ENCODE data around the gene PGAP3. TPM values are rescaled to one million over a fixed set of nuclear protein-coding genes. Genes with fewer than 3 reads are reported as not detected.
"Not testable (repeated sequence)": the region's sequence is repeated elsewhere in the genome, so short reads cannot be mapped to it uniquely, and the experiment has no call there.

Gene PGAP3
- total and polyA plus RNA-seq, 3 experiments from 2014 or later = 11.8 to 22.4 (median 12.1) TPM

DNA sequence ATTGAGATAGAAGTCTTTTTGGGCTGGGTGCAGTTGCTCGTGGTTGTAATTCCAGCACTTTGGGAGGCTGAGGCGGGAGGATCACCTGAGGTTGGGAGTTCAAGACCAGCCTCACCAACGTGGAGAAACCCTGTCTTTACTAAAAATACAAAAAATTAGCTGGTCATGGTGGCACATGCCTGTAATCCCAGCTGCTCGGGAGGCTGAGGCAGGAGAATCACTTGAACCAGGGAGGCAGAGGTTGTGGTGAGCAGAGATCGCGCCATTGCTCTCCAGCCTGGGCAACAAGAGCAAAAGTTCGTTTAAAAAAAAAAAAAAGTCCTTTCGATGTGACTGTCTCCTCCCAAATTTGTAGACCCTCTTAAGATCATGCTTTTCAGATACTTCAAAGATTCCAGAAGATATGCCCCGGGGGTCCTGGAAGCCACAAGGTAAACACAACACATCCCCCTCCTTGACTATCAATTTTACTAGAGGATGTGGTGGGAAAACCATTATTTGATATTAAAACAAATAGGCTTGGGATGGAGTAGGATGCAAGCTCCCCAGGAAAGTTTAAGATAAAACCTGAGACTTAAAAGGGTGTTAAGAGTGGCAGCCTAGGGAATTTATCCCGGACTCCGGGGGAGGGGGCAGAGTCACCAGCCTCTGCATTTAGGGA, 11.4 kb upstream of the PGAP3 start:
- POLR2A ChIA-PET = interaction anchor here (1.0 kb wide), 1 partner anchor 11 kb away, joined by 4 read pairs; the partner anchor contains the start of gene PGAP3
- H3K9me3 ChIP-seq (ENCODE audit: low read length); H3K36me3 Mint-ChIP-seq; H3K9me3 Mint-ChIP-seq; CTCF ChIA-PET; H3K36me3 ChIP-seq (ENCODE audit: insufficient read depth, low read length); DNase-seq; H3K27ac ChIP-seq (ENCODE audit: low read depth, low read length); H3K4me3 ChIP-seq (ENCODE audit: low read length); H3K4me1 ChIP-seq (ENCODE audit: insufficient read depth, low read length): not testable (repeated sequence)
- peaks cover 10% of the 10 kb centered on the region for H3K27me3 ChIP-seq (ENCODE audit: insufficient read depth, low read length, poor library complexity, severe bottlenecking)
- peaks cover 21 to 43% of the 10 kb centered on the region in 2 donors for H3K27me3 Mint-ChIP-seq
- peak overlapping the region in 2 of 7 donors; percentile 18 to 22 for H3K4me3 Mint-ChIP-seq
- peak overlapping the region in 4 of 8 donors; percentile 3 to 57 (median 36) for H3K27ac Mint-ChIP-seq
- peaks cover 6 to 14% (median 12%) of the 10 kb centered on the region in 3 donors for H3K4me1 Mint-ChIP-seq

DNA sequence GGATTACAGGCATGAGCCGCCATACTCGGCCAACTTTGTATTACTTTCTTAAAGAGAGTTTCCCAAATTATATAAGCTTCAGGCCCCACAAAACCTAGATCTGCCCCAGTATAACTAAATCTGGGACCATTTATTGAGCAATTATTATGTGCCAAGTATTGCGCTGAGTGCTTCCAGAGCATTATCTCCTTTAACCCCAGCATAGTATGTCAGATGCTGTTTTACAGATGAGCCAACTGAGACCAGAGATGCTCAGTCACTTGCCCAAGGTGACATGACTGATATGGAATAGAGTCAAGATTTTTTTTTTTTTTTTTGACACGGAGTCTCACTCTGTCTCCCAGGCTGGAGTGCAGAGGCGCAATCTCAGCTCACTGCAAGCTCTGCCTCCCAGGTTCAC, 10.1 kb upstream of the PGAP3 start:
- CTCF ChIA-PET = interaction anchor here (1.5 kb wide), 1 partner anchor 10 kb away, joined by 4 read pairs; the partner anchor contains the start of gene PGAP3
- Mint-ChIP-seq H3K4me1 (peaks cover 6 to 14% (median 12%) of the 10 kb centered on the region in 3 donors), H3K4me3 (no peak overlapping the region), H3K27ac (no peak overlapping the region), H3K27me3 (peaks cover 21 to 43% of the 10 kb centered on the region in 2 donors), H3K9me3 (no peaks in the 10 kb centered on the region), H3K36me3 (peaks cover 0 to 7% (median 3%) of the 10 kb centered on the region in 3 donors)
- H3K4me1 ChIP-seq (ENCODE audit: insufficient read depth, low read length) = no peaks in the 10 kb centered on the region
- H3K4me3 ChIP-seq (ENCODE audit: low read length) = no peak overlapping the region
- no peak overlapping the region for H3K27ac ChIP-seq (ENCODE audit: low read depth, low read length)
- H3K36me3 ChIP-seq (ENCODE audit: insufficient read depth, low read length) = no peaks in the 10 kb centered on the region
- POLR2A ChIA-PET = no interaction called here
- no peaks in the 10 kb centered on the region for H3K9me3 ChIP-seq (ENCODE audit: low read length)
- peaks cover 10% of the 10 kb centered on the region for H3K27me3 ChIP-seq (ENCODE audit: insufficient read depth, low read length, poor library complexity, severe bottlenecking)
- DNase-seq = no peak

DNA sequence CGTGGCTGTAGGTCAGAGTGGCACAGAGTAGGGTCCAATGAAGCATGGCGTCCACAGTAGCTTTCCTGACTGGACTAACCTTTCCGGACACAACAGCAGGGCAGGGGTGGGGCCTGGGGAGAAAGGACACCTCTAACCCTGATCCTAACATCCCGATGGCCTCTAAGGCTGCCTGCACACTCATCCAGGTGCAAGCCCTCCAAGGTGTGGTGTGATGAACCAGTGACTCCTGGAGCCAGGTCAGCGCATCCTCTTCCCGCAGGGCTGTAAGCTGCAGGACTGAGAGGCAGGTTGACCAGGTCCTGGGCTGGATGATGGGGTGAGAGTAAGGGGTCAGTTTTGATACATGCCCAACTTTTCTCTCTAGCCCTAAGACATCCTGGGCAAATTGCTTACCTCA, 8.9 kb upstream of the PGAP3 start:
- Histone ChIP-seq H3K36me3 (ENCODE audit: insufficient read depth, low read length) (no peaks in the 10 kb centered on the region), H3K27me3 (ENCODE audit: insufficient read depth, low read length, poor library complexity, severe bottlenecking) (peaks cover 5% of the 10 kb centered on the region), H3K4me3 (ENCODE audit: low read length) (no peak overlapping the region), H3K27ac (ENCODE audit: low read depth, low read length) (no peak overlapping the region), H3K4me1 (ENCODE audit: insufficient read depth, low read length) (no peaks in the 10 kb centered on the region), H3K9me3 (ENCODE audit: low read length) (no peaks in the 10 kb centered on the region)
- H3K9me3 Mint-ChIP-seq = no peaks in the 10 kb centered on the region
- peaks cover 0 to 7% (median 3%) of the 10 kb centered on the region in 3 donors for H3K36me3 Mint-ChIP-seq
- peaks cover 6 to 14% (median 12%) of the 10 kb centered on the region in 3 donors for H3K4me1 Mint-ChIP-seq
- ChIA-PET CTCF (interaction anchor here (1.0 to 1.5 kb wide), 2 partner anchors 9 to 75 kb away, joined by 3 to 4 read pairs; partner anchors contain the start of gene PGAP3), POLR2A (no interaction called here)
- H3K27me3 Mint-ChIP-seq = peaks cover 21 to 36% of the 10 kb centered on the region in 2 donors
- no peak overlapping the region for H3K27ac Mint-ChIP-seq
- no peak for DNase-seq
- H3K4me3 Mint-ChIP-seq = no peak overlapping the region

DNA sequence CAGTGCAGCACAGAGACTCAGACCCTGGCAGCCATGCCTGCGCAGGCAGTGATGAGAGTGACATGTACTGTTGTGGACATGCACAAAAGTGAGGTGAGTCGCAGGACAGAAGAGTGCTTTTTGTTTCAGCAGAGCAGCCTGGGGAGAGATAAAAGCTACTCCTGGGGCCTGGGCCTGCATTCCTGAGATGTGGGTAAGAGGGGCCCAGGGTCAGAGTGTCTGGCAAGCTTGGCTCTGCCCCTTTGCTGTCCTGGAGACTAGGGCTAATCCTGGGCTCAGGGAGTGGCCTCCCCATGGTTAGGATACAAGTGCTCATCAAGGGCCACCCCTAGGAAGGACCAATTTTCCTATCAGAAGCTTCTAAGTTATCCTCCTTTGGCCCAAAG, 7.2 kb upstream of the PGAP3 start:
- Mint-ChIP-seq H3K9me3 (no peaks in the 10 kb centered on the region), H3K27ac (no peak overlapping the region), H3K36me3 (peaks cover 0 to 7% (median 3%) of the 10 kb centered on the region in 3 donors), H3K4me3 (no peak overlapping the region), H3K4me1 (peaks cover 4 to 10% (median 6%) of the 10 kb centered on the region in 3 donors), H3K27me3 (peaks cover 9 to 23% of the 10 kb centered on the region in 2 donors)
- Histone ChIP-seq H3K36me3 (ENCODE audit: insufficient read depth, low read length) (no peaks in the 10 kb centered on the region), H3K27me3 (ENCODE audit: insufficient read depth, low read length, poor library complexity, severe bottlenecking) (no peaks in the 10 kb centered on the region), H3K9me3 (ENCODE audit: low read length) (no peaks in the 10 kb centered on the region), H3K27ac (ENCODE audit: low read depth, low read length) (no peak overlapping the region), H3K4me1 (ENCODE audit: insufficient read depth, low read length) (no peaks in the 10 kb centered on the region), H3K4me3 (ENCODE audit: low read length) (no peak overlapping the region)
- POLR2A ChIA-PET = no interaction called here
- CTCF ChIA-PET = no interaction called here
- DNase-seq = no peak

DNA sequence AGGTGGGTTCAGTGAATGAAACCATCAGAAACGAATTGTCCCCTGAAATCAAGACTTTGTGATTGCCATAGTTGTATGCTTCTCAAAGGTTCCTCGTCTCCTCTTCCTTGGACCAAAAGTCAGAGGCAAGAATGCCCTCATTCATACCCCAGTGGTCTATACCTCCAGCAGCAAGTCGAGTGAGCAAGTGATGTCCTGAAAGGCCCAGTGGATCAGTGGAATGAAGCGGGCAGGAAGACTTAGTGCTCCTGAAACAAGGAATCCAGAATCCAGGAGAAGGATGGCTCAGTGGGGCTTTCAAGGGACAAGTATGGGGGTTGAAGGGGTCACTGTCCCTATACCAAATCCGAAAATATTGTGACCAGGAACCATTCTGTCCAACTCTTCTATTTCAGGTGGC, 6.7 kb upstream of the PGAP3 start:
- no peaks in the 10 kb centered on the region for H3K27me3 ChIP-seq (ENCODE audit: insufficient read depth, low read length, poor library complexity, severe bottlenecking)
- Mint-ChIP-seq H3K27me3 (peaks cover 6 to 20% of the 10 kb centered on the region in 2 donors), H3K9me3 (no peaks in the 10 kb centered on the region), H3K4me3 (no peak overlapping the region), H3K27ac (no peak overlapping the region), H3K4me1 (peaks cover 2 to 8% (median 3%) of the 10 kb centered on the region in 3 donors), H3K36me3 (peaks cover 0 to 6% (median 3%) of the 10 kb centered on the region in 3 donors)
- no peaks in the 10 kb centered on the region for H3K9me3 ChIP-seq (ENCODE audit: low read length)
- no peaks in the 10 kb centered on the region for H3K4me1 ChIP-seq (ENCODE audit: insufficient read depth, low read length)
- H3K27ac ChIP-seq (ENCODE audit: low read depth, low read length) = no peak overlapping the region
- CTCF ChIA-PET = no interaction called here
- no peak for DNase-seq
- POLR2A ChIA-PET = no interaction called here
- H3K4me3 ChIP-seq (ENCODE audit: low read length) = no peak overlapping the region
- H3K36me3 ChIP-seq (ENCODE audit: insufficient read depth, low read length) = no peaks in the 10 kb centered on the region

DNA sequence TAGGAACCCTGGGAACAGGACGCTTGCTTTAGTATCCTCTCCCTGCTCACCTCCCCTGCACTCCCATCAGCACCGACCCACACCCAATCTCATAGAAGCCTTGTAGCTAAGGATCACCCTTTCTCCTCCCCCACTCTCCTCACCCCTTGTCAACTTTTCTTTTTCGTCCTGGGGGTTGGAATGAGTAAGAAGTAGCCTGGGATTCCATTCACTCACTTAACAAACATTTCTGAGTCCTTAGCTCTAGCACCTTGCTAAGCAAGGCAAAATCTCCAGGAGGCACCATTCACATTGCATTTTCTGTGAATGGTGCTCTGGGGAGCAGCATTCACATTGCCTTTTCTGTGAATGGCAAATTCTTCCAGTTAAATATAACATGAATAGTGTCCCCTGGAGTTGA, 1.1 kb upstream of the PGAP3 start:
- ChIA-PET POLR2A (no interaction called here), CTCF (interaction anchor here (0.9 to 2.3 kb wide), 4 partner anchors 18 to 65 kb away, joined by 3 to 11 read pairs (median 6); partner anchors contain the start of gene PNMT)
- H3K27ac Mint-ChIP-seq = peak overlapping the region in 7 of 8 donors; percentile 11 to 98 (median 97)
- Histone ChIP-seq H3K4me1 (ENCODE audit: insufficient read depth, low read length) (peaks cover 16% of the 10 kb centered on the region), H3K27me3 (ENCODE audit: insufficient read depth, low read length, poor library complexity, severe bottlenecking) (no peaks in the 10 kb centered on the region), H3K4me3 (ENCODE audit: low read length) (peak overlapping the region; percentile 88), H3K27ac (ENCODE audit: low read depth, low read length) (no peak overlapping the region), H3K9me3 (ENCODE audit: low read length) (no peaks in the 10 kb centered on the region), H3K36me3 (ENCODE audit: insufficient read depth, low read length) (no peaks in the 10 kb centered on the region)
- peaks cover 4 to 24% (median 7%) of the 10 kb centered on the region in 3 donors for H3K36me3 Mint-ChIP-seq
- no peak for DNase-seq
- peaks cover 25 to 31% (median 31%) of the 10 kb centered on the region in 3 donors for H3K4me1 Mint-ChIP-seq
- peak overlapping the region; percentile 96 to 99 (median 97) for H3K4me3 Mint-ChIP-seq
- no peaks in the 10 kb centered on the region for H3K27me3 Mint-ChIP-seq
- no peaks in the 10 kb centered on the region for H3K9me3 Mint-ChIP-seq

DNA sequence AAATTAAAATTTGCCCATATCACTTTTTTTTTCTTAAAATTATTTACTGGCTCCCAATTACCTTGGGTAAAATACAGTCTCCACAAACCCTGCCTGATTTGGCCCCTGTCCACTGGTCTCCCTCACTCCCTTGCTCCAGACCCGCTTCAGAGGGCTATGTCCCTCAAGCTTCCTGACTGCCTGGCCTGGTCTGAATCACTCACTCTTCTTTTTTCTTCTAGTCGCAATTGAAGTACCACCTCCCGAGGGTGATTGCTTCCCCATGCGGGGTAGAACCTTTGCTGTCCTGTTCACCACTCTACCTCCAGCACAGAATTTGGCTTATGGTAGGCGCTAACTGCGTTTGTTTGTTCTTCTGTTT, 598 bp upstream of the PGAP3 start:
- no peak for DNase-seq
- H3K4me3 Mint-ChIP-seq = peak overlapping the region; percentile 96 to 99 (median 97)
- peak overlapping the region; percentile 88 for H3K4me3 ChIP-seq (ENCODE audit: low read length)
- no peaks in the 10 kb centered on the region for H3K27me3 Mint-ChIP-seq
- peaks cover 5 to 27% (median 7%) of the 10 kb centered on the region in 3 donors for H3K36me3 Mint-ChIP-seq
- peaks cover 25 to 31% (median 31%) of the 10 kb centered on the region in 3 donors for H3K4me1 Mint-ChIP-seq
- H3K9me3 Mint-ChIP-seq = no peaks in the 10 kb centered on the region
- ChIA-PET CTCF (interaction anchor here (1.0 to 2.3 kb wide), 10 partner anchors 9 to 98 kb away, joined by 3 to 11 read pairs (median 6); partner anchors contain the start of gene PNMT), POLR2A (interaction anchor here (0.6 to 1.9 kb wide), 5 partner anchors 11 to 238 kb away, joined by 3 to 6 read pairs (median 4); partner anchors contain the start of genes ERBB2 and PNMT)
- no peaks in the 10 kb centered on the region for H3K27me3 ChIP-seq (ENCODE audit: insufficient read depth, low read length, poor library complexity, severe bottlenecking)
- H3K9me3 ChIP-seq (ENCODE audit: low read length) = no peaks in the 10 kb centered on the region
- peak overlapping the region; percentile 78 for H3K27ac ChIP-seq (ENCODE audit: low read depth, low read length)
- peaks cover 3% of the 10 kb centered on the region for H3K36me3 ChIP-seq (ENCODE audit: insufficient read depth, low read length)
- H3K27ac Mint-ChIP-seq = peak overlapping the region; percentile 95 to 99 (median 97)
- H3K4me1 ChIP-seq (ENCODE audit: insufficient read depth, low read length) = peaks cover 16% of the 10 kb centered on the region

DNA sequence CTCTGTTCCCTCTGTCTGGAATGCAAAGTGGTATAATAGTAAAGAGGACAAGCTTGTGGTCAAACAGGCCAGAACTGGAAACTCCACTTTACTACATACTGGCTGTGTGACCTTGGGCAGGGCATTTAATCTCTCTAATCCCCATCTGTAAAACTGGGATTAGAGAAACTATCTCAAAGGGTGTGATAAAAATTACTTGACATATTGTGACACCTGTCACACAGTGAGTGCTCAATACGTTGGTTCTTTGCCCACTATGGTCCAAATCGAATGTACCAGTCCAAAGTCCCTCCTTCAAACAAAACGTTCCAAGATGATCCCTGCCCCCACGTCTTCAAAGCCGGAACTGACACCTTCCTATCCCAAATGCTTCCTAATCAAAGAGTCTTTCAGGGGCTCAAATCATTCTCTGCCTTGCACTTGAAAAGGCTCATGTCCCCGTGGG, 734 bp downstream of the PGAP3 start:
- H3K27me3 ChIP-seq (ENCODE audit: insufficient read depth, low read length, poor library complexity, severe bottlenecking) = no peaks in the 10 kb centered on the region
- H3K9me3 ChIP-seq (ENCODE audit: low read length) = no peaks in the 10 kb centered on the region
- peak overlapping the region; percentile 66 to 98 (median 97) for H3K27ac Mint-ChIP-seq
- H3K27me3 Mint-ChIP-seq = no peaks in the 10 kb centered on the region
- H3K36me3 ChIP-seq (ENCODE audit: insufficient read depth, low read length) = peaks cover 4% of the 10 kb centered on the region
- H3K9me3 Mint-ChIP-seq = no peaks in the 10 kb centered on the region
- no peak for DNase-seq
- H3K27ac ChIP-seq (ENCODE audit: low read depth, low read length) = peak overlapping the region; percentile 78
- peaks cover 30 to 41% (median 35%) of the 10 kb centered on the region in 3 donors for H3K4me1 Mint-ChIP-seq
- CTCF ChIA-PET = interaction anchor here (1.1 to 2.3 kb wide), 6 partner anchors 10 to 66 kb away, joined by 3 to 11 read pairs (median 7); partner anchors contain the start of gene PNMT
- H3K36me3 Mint-ChIP-seq = peaks cover 10 to 37% (median 15%) of the 10 kb centered on the region in 3 donors
- H3K4me3 ChIP-seq (ENCODE audit: low read length) = peak overlapping the region; percentile 88
- H3K4me3 Mint-ChIP-seq = peak overlapping the region; percentile 96 to 99 (median 97)
- peaks cover 16% of the 10 kb centered on the region for H3K4me1 ChIP-seq (ENCODE audit: insufficient read depth, low read length)
- POLR2A ChIA-PET = interaction anchor here (1.2 to 1.9 kb wide), 2 partner anchors 11 to 19 kb away, joined by 5 to 6 read pairs; partner anchors contain the start of gene PNMT

Measured in CD8-positive, alpha-beta memory T cell (primary cell).